AG04450 (cell line): ENCODE measurements around the gene IQSEC3. TPM values are rescaled to one million over a fixed set of nuclear protein-coding genes. Genes with fewer than 3 reads are reported as not detected.
"Not testable (repeated sequence)": the region's sequence is repeated elsewhere in the genome, so short reads cannot be mapped to it uniquely, and the experiment has no call there.

ENCODE experiments used
- CTCF ChIA-PET: fragments of 300-600, 350-600 bp; formaldehyde crosslinking; extraction: SDS; loops from one replicate; lab custom pipeline; 2022; ENCODE audit warnings: antibody characterized with exemption, inconsistent platforms; lab: Charles Lee
- POLR2A ChIA-PET: fragments of 350-600 bp; formaldehyde crosslinking; extraction: SDS; loops from one replicate; lab custom pipeline; 2021; ENCODE audit warnings: antibody characterized with exemption, inconsistent platforms; lab: Yijun Ruan, JAX
- DNase-seq: peaks from one replicate; pipeline ENCODE4 v3.0.0-alpha.2; 2011; ENCODE audit warnings: low read depth, low spot score
- H3K27ac ChIP-seq: one replicate; pipeline ENCODE4 v1.5.1; 2012; ENCODE audit warnings: low read depth, low read length, control low read depth
- H3K27me3 ChIP-seq: one replicate; pipeline ENCODE4 v1.6.0; 2012; ENCODE audit warnings: low read length; ENCODE audit not compliant: control insufficient read depth, insufficient read depth
- H3K4me3 ChIP-seq: 2 replicates; pipeline ENCODE4 v1.5.1; 2011; ENCODE audit warnings: mild to moderate bottlenecking, low read depth, low read length, control low read depth
- H3K9me3 ChIP-seq: 2 replicates; pipeline ENCODE4 v1.5.1; 2012; ENCODE audit warnings: low read length; ENCODE audit not compliant: control insufficient read depth, insufficient read depth
- CTCF ChIP-seq: IDR thresholded peaks from 2 replicates; pipeline ENCODE4 v1.5.1; 2011; ENCODE audit warnings: low read depth, low read length, control low read depth, inconsistent platforms
- polyA plus RNA-seq: library from polyadenylated mRNA; depleted of rRNA; stranded (reverse); fragments of >200 nt; gene quantifications from 2 replicates; pipeline ENCODE4 v1.2.3, GENCODE V29; 2011

IQSEC3 gene
- polyA plus RNA-seq, 1 experiment, result 0.47 TPM

- CTCF ChIA-PET, result no interaction called here
Measured at GRCh38 chr12:22190-22529, 44.4 kb upstream of the IQSEC3 start.

GRCh38 chr12:22530-23201, 43.9 kb upstream of the IQSEC3 start:
- Histone ChIP-seq H3K27ac (peak overlapping the region; percentile 21), H3K4me3 (no peak overlapping the region), H3K9me3 (no peaks in the 10 kb centered on the region; the same call in 1 of the 2 replicates), H3K27me3 (no peaks in the 10 kb centered on the region)
- no peak for TF ChIP-seq CTCF
- no peak for DNase-seq
- ChIA-PET POLR2A (no interaction called here), CTCF (no interaction called here)

More at GRCh38 chr12:22190-22529, 44.4 kb upstream of the IQSEC3 start:
- Histone ChIP-seq H3K4me3 (no peak overlapping the region), H3K27ac (peak overlapping the region; percentile 21), H3K9me3 (no peaks in the 10 kb centered on the region; the same call in 1 of the 2 replicates), H3K27me3 (no peaks in the 10 kb centered on the region)
- TF ChIP-seq CTCF, result 0 out of 2 replicates have a peak, but pooled peaks have one; percentile 13
- DNase-seq, result no peak
- POLR2A ChIA-PET, result no interaction called here

GRCh38 chr12:27904-28303, 38.7 kb upstream of the IQSEC3 start:
- DNase-seq, POLR2A ChIA-PET, H3K27ac ChIP-seq, H3K4me3 ChIP-seq, CTCF ChIA-PET, H3K9me3 ChIP-seq, H3K27me3 ChIP-seq: not testable (repeated sequence)

- H3K4me3 ChIP-seq, DNase-seq, H3K27me3 ChIP-seq, CTCF ChIA-PET, POLR2A ChIA-PET, H3K9me3 ChIP-seq, H3K27ac ChIP-seq: not testable (repeated sequence)
Measured at GRCh38 chr12:38775-39174, 27.8 kb upstream of the IQSEC3 start.

- CTCF ChIA-PET, POLR2A ChIA-PET, DNase-seq, H3K27me3 ChIP-seq, H3K9me3 ChIP-seq, H3K4me3 ChIP-seq, H3K27ac ChIP-seq: not testable (repeated sequence)
Measured at GRCh38 chr12:39555-40265, 26.9 kb upstream of the IQSEC3 start.

GRCh38 chr12:44352-44751, 22.2 kb upstream of the IQSEC3 start:
- H3K27me3 ChIP-seq, H3K4me3 ChIP-seq, DNase-seq, CTCF ChIA-PET, POLR2A ChIA-PET, H3K27ac ChIP-seq, H3K9me3 ChIP-seq: not testable (repeated sequence)

- H3K9me3 ChIP-seq, H3K27me3 ChIP-seq, POLR2A ChIA-PET, CTCF ChIA-PET, H3K4me3 ChIP-seq, H3K27ac ChIP-seq, DNase-seq: not testable (repeated sequence)
Measured at GRCh38 chr12:45235-45990, 21.2 kb upstream of the IQSEC3 start.

- H3K27ac ChIP-seq, POLR2A ChIA-PET, H3K9me3 ChIP-seq, H3K4me3 ChIP-seq, H3K27me3 ChIP-seq, CTCF ChIA-PET, DNase-seq: not testable (repeated sequence)
Measured at GRCh38 chr12:45991-46358, 20.6 kb upstream of the IQSEC3 start.

GRCh38 chr12:46542-46941, 20.0 kb upstream of the IQSEC3 start:
- CTCF ChIA-PET, POLR2A ChIA-PET: not testable (repeated sequence)

GRCh38 chr12:47699-48226, 18.8 kb upstream of the IQSEC3 start:
- DNase-seq, H3K27me3 ChIP-seq, CTCF ChIA-PET, POLR2A ChIA-PET, H3K9me3 ChIP-seq, H3K4me3 ChIP-seq, H3K27ac ChIP-seq: not testable (repeated sequence)

More at GRCh38 chr12:46542-46941, 20.0 kb upstream of the IQSEC3 start:
- not testable (repeated sequence) for H3K9me3 ChIP-seq, H3K27ac ChIP-seq, H3K27me3 ChIP-seq, DNase-seq, H3K4me3 ChIP-seq
